GM18909 (cell line): ENCODE measurements around the gene ARHGAP4.
A peak's percentile ranks its signal among the peaks of the same experiment; 100 is the strongest.

Experiments used
- ATAC-seq: cut with Tn5 transposase; IDR thresholded peaks from one replicate; pipeline ENCODE4 v1.9.1; 2021; ENCODE audit warnings: mild to moderate bottlenecking; ENCODE audit not compliant: unreplicated experiment, poor library complexity

Gene ARHGAP4

DNA sequence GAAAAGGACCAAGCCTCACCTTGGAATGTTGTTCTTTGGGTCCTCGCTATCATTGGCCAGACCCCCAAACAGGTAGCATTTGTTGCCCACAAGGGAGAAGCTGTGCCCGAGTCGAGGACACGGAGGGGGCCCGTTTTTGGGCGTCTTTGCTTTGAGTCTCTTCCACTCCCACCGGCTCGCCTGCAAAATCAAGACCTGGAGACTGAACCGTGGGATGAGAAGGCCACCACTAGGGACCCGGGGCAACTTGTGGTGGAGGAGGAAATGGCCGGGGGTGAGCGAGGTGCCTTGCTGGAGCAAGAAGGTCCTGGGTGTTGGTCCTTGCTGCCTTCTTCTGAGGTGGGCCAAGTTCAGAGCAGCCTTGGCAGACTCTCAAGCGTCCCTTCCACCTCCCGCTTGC lies 38.0 kb upstream of the ARHGAP4 start:
- ATAC-seq, result no peak

- no peak for ATAC-seq
Observed at GRCh38 chrX:153963546-153963945, 37.5 kb upstream of the ARHGAP4 start.

GRCh38 chrX:153961292-153961691 lies 35.2 kb upstream of the ARHGAP4 start:
- no peak for ATAC-seq

DNA sequence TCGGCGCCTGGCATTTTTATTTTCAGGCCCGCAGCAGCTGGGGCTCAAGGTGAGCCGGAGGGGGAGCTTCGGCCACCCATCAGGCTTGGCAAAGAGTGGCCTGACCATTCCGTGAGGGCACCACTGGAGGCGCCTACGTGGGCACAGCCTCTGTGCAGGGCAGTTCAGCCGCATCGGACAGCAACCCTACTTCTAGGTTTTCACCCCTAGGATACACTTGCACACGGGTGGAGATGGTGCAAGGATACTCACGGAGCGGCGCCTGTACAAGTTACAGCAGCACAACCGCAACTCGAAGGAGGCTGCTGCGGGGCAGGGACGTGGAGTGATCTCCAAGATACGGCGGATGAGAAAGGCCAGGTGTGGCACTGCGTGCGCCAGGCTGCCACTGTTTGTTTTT lies 34.7 kb upstream of the ARHGAP4 start:
- ATAC-seq, result no peak

DNA sequence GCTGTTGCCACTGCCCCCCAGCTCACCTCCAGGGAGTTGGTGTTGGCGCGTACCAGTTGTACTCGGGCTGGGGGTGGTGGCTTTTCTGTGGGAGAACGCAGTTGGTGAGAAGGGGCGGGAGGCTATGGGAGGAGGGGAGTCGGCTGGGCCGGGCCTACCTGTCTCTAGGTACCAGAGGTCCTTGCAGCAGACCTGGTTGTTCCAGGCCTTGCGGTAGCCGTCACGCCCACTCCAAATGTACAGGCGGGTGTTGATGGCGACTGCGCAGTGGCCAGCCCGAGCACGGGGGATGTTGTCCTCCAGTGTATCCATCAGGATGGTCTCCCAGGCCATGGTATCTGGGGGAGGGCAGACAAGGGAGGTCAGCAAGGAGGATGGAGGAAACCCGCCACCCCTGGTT lies 34.0 kb upstream of the ARHGAP4 start:
- no peak for ATAC-seq

DNA sequence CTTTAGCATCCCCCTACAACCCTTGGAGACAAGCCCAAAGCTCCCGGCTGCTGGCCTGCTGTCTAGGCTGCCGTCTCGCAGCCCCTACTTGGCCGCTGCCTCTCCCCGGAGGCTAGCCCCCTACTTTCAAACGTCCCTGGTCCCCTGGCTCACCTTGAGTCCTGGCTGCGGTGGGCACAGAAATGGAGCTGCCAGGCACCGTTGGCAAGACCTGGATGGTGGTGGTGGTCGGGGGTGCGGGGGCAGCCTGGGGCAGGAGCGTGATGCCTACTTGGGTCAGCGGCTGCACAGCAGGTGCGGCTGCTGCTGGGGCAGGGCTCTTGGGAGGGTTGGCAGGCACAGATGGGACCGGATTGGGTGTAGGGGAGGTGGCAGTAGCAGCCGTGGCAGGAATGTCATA lies 33.6 kb upstream of the ARHGAP4 start:
- ATAC-seq, result no peak

- no peak for ATAC-seq
Observed at GRCh38 chrX:153958605-153959004, 32.5 kb upstream of the ARHGAP4 start.

GRCh38 chrX:153957224-153957623 lies 31.2 kb upstream of the ARHGAP4 start:
- no peak for ATAC-seq

- ATAC-seq, result no peak
Observed at GRCh38 chrX:153956044-153956907, 30.2 kb upstream of the ARHGAP4 start.

DNA sequence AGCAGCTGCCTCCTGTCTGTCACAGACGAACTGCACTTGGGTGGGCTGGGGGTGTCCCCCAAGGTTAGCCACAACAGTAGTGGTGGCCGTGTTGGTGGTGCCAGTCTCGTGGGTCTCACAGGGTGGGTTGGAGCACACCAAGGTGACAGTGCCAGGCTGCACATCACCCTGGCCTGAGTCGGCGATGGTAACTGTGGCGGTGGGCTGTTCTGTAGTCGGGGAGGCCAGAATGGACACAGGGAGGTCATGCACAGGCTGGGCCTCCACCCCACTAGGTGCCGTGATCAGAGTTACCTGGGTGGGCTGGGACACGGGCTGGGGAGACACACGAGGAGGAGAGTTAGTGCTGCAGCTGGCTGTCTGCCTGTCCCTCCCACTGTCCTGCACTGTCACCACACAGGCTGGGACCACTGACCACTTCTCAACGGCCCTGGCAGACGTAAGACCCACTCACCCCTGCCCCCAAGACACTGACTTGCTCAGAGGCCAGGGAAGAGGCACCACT lies 29.2 kb upstream of the ARHGAP4 start:
- no peak for ATAC-seq

- ATAC-seq, result no peak
Observed at GRCh38 chrX:153954558-153955227, 28.6 kb upstream of the ARHGAP4 start.

DNA sequence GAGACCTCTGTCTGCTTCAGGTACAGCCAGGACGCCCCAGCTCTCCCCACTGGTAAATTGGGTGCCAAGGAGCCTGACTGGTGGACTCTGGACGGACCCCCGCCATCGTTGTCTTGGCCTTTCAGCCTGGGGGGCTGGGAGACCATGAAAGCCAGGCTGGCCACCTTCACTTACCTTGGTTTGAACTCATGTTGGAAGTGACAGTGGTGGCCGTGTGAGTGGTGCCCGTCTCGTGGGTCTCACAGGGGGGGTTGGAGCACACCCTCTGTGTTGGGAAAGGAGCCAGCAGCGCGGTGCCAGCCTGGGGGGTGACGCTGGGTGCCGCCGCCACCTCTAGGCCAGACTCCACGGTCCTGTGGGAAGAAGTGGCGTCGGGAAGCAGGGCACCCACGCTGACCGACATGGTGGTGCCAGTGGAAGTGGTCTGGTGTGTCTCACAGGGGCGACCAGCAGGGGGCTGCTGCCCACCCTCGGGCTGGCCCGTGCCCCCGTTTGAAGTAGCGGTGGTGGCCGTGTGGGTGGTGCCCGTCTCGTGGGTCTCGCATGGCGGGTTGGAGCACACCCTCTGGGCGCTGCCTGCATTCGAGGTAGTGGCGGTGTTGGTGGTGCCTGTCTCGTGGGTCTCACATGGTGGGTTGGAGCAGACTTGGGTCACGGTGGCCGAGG lies 28.0 kb upstream of the ARHGAP4 start:
- no peak for ATAC-seq

DNA sequence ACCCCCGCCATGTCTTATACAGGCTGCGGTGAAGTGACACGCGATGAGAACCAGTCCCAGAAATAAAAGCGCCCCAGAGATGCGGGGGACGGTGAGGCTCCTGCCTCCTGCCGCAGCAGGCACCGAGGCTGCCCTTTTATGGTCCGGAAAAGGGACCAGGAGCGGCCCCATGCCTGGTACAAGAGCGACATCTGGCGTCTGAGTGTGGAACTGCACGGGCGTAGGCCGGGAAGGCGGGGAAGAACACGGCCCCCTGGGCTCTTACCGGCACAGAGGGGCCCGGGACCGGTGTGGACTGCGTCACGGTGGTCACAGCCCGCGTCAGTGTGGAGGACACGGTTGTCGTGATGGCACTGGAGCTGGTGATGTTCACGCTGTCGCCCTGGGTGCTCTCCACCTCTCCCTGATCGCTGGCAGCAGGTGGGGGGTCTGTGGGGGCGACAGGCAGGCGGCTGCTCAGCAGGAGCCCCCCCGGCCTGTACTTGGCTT lies 27.3 kb upstream of the ARHGAP4 start:
- ATAC-seq, result peak; percentile 62

DNA sequence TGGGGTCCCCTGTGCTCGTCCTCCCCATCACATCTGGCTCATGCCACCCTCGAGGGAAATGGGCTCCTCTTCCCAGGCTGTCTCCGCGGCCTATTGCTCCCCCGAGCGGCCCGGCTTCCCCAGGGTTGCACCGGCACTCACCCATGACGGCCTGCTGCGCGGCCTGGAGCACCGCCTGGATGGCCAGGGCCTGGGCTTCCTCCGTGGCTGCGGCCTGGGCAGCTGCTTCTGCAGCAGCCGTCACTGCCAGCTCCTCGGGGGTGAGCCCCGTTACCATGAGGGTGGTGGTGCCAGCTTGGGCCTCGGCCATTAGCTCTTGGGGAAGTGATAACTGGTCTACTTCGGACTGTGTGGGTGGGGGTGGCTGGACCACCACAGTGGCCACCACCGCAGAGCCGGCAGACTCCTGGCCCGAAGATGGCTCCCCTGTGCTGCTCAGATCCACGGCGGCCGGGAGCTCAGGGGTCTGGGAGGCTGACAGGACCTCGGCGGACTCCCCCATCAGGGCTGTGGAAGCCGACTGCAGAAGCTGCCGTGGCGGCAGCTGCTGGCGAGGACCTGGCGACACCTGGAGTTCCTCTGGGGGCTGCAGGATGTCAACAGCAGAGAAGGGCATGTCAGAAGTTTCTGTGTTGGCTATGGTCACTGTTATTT lies 26.4 kb upstream of the ARHGAP4 start:
- ATAC-seq, result no peak

GRCh38 chrX:153951683-153952372 lies 25.8 kb upstream of the ARHGAP4 start:
- ATAC-seq, result no peak

GRCh38 chrX:153950127-153950526 lies 24.1 kb upstream of the ARHGAP4 start:
- ATAC-seq, result no peak

GRCh38 chrX:153948847-153949805 lies 23.1 kb upstream of the ARHGAP4 start:
- no peak for ATAC-seq

- ATAC-seq, result no peak
Observed at GRCh38 chrX:153948002-153948466, 22.0 kb upstream of the ARHGAP4 start.
